H9 (cell line): ENCODE measurements around the gene JMJD7. TPM values are rescaled to one million over a fixed set of nuclear protein-coding genes. Genes with fewer than 3 reads are reported as not detected.

Experiments used
- DNase-seq: peaks from one replicate; pipeline ENCODE4 v3.0.0-alpha.2; 2017
- H2AFZ ChIP-seq: one replicate; pipeline ENCODE4 v1.6.1; 2013; ENCODE audit warnings: mild to moderate bottlenecking, low read length, control low read depth, moderate library complexity
- H2AK5ac ChIP-seq: 2 replicates; pipeline ENCODE4 v1.6.1; 2013; ENCODE audit warnings: low read length, control low read depth, mixed read lengths; ENCODE audit not compliant: insufficient read length
- H2BK120ac ChIP-seq: one replicate; pipeline ENCODE4 v1.6.1; 2013; ENCODE audit warnings: low read depth, mild to moderate bottlenecking, low read length, control low read depth, inconsistent platforms; ENCODE audit not compliant: poor library complexity, severe bottlenecking
- H2BK12ac ChIP-seq: 2 replicates; pipeline ENCODE4 v1.6.1; 2013; ENCODE audit warnings: low read length, control low read depth, mixed read lengths, low read depth; ENCODE audit not compliant: insufficient read length
- H2BK15ac ChIP-seq: 2 replicates; pipeline ENCODE4 v1.6.1; 2013; ENCODE audit warnings: low read depth, low read length, control low read depth
- H2BK20ac ChIP-seq: one replicate; pipeline ENCODE4 v1.6.1; 2013; ENCODE audit warnings: low read depth, mild to moderate bottlenecking, low read length, control low read depth, inconsistent platforms; ENCODE audit not compliant: poor library complexity, severe bottlenecking
- H2BK5ac ChIP-seq: 2 replicates; pipeline ENCODE4 v1.6.1; 2013; ENCODE audit warnings: low read length, control low read depth, mixed read lengths; ENCODE audit not compliant: insufficient read length
- H3K14ac ChIP-seq: 2 replicates; pipeline ENCODE4 v1.6.1; 2013; ENCODE audit warnings: low read length, control low read depth; ENCODE audit not compliant: insufficient read depth
- H3K18ac ChIP-seq: 2 replicates; pipeline ENCODE4 v1.6.1; 2013; ENCODE audit warnings: low read depth, mild to moderate bottlenecking, mixed read lengths, low read length, control low read depth; ENCODE audit not compliant: insufficient read length
- H3K23ac ChIP-seq: 2 replicates; pipeline ENCODE4 v1.6.1; 2013; ENCODE audit warnings: low read length, control low read depth, mixed read lengths, low read depth; ENCODE audit not compliant: insufficient read length
- H3K23me2 ChIP-seq: 2 replicates; pipeline ENCODE4 v1.6.1; 2013; ENCODE audit warnings: low read depth, mild to moderate bottlenecking, mixed read lengths, low read length, control low read depth; ENCODE audit not compliant: insufficient read length, poor library complexity, severe bottlenecking
- H3K27ac ChIP-seq: 2 replicates; pipeline ENCODE4 v1.5.1; 2013; ENCODE audit warnings: low read length, control low read depth, mixed read lengths, low read depth; ENCODE audit not compliant: insufficient read length
- H3K27me3 ChIP-seq: 2 replicates; pipeline ENCODE4 v1.6.1; 2013; ENCODE audit warnings: low read length, control low read depth, inconsistent platforms; ENCODE audit not compliant: insufficient read depth
- H3K4ac ChIP-seq: 2 replicates; pipeline ENCODE4 v1.6.1; 2013; ENCODE audit warnings: low read depth, mild to moderate bottlenecking, control low read depth, inconsistent platforms, low read length, moderate library complexity
- H3K4me1 ChIP-seq: 2 replicates; pipeline ENCODE4 v1.6.1; 2013; ENCODE audit warnings: low read length, control low read depth, inconsistent platforms; ENCODE audit not compliant: insufficient read depth
- H3K4me2 ChIP-seq: 2 replicates; pipeline ENCODE4 v1.6.1; 2013; ENCODE audit warnings: low read length, control low read depth, mixed read lengths; ENCODE audit not compliant: insufficient read length, insufficient read depth
- H3K56ac ChIP-seq: 2 replicates; pipeline ENCODE4 v1.6.1; 2013; ENCODE audit warnings: low read depth, mild to moderate bottlenecking, mixed read lengths, low read length, control low read depth; ENCODE audit not compliant: insufficient read length
- H3K79me1 ChIP-seq: 2 replicates; pipeline ENCODE4 v1.6.1; 2013; ENCODE audit warnings: low read depth, mild to moderate bottlenecking, moderate library complexity, low read length, control low read depth, inconsistent platforms; ENCODE audit not compliant: insufficient read depth, poor library complexity, severe bottlenecking
- H3K79me2 ChIP-seq: 2 replicates; pipeline ENCODE4 v1.6.1; 2013; ENCODE audit warnings: low read length, control low read depth, inconsistent platforms; ENCODE audit not compliant: insufficient read depth
- H3K9ac ChIP-seq: 2 replicates; pipeline ENCODE4 v1.6.1; 2013; ENCODE audit warnings: low read length, control low read depth, mixed read lengths; ENCODE audit not compliant: insufficient read length; ENCODE audit errors: extremely low read depth
- H3K9me3 ChIP-seq: one replicate; pipeline ENCODE4 v1.6.1; 2013; ENCODE audit warnings: low read depth, low read length, inconsistent platforms; ENCODE audit not compliant: control insufficient read depth
- H3T11ph ChIP-seq: one replicate; pipeline ENCODE4 v1.6.1; 2013; ENCODE audit warnings: mild to moderate bottlenecking, low read length, control low read depth, inconsistent platforms
- H4K20me1 ChIP-seq: one replicate; pipeline ENCODE4 v1.6.1; 2013; ENCODE audit not compliant: control insufficient read depth, insufficient read length, insufficient read depth
- H4K5ac ChIP-seq: 2 replicates; pipeline ENCODE4 v1.6.1; 2013; ENCODE audit warnings: low read depth, mild to moderate bottlenecking, mixed read lengths, low read length, control low read depth; ENCODE audit not compliant: insufficient read length
- H4K8ac ChIP-seq: replicated peaks from 2 replicates; pipeline ENCODE4 v1.6.1; 2013; ENCODE audit warnings: low read length, control low read depth, mixed read lengths, low read depth; ENCODE audit not compliant: insufficient read length
- H4K91ac ChIP-seq: 2 replicates; pipeline ENCODE4 v1.6.1; 2013; ENCODE audit warnings: low read depth, mild to moderate bottlenecking, moderate library complexity, mixed read lengths, low read length, control low read depth; ENCODE audit not compliant: insufficient read length
- H3K27ac Mint-ChIP-seq, 3 experiments: 2 replicates in 2 of 3; 3 replicates in 1 of 3; pipeline ENCODE4 v1.8.0; 2020 to 2021; ENCODE audit warnings: mixed read lengths in 3 of 3, mild to moderate bottlenecking in 1 of 3, moderate library complexity in 1 of 3
- H3K27me3 Mint-ChIP-seq: 2 replicates; pipeline ENCODE4 v1.8.0; 2021; ENCODE audit warnings: low read depth, mild to moderate bottlenecking, moderate library complexity, mixed read lengths
- H3K36me3 Mint-ChIP-seq, 3 experiments: 2 replicates in 2 of 3; 3 replicates in 1 of 3; pipeline ENCODE4 v1.8.0; 2020 to 2021; ENCODE audit warnings: low read depth in 3 of 3, mixed read lengths in 3 of 3; ENCODE audit not compliant: insufficient read depth in 1 of 3
- H3K4me1 Mint-ChIP-seq, 2 experiments: 2 replicates each; pipeline ENCODE4 v1.8.0; 2020; ENCODE audit warnings: mixed read lengths in 2 of 2
- H3K4me3 Mint-ChIP-seq, 2 experiments: 2 replicates in 1 of 2; 3 replicates in 1 of 2; pipeline ENCODE4 v1.8.0; 2020 to 2021; ENCODE audit warnings: mild to moderate bottlenecking in 2 of 2, mixed read lengths in 2 of 2, moderate library complexity in 1 of 2
- H3K9me3 Mint-ChIP-seq, 2 experiments: 2 replicates in 1 of 2; 3 replicates in 1 of 2; pipeline ENCODE4 v1.8.0; 2020; ENCODE audit warnings: mild to moderate bottlenecking in 2 of 2, mixed read lengths in 2 of 2, moderate library complexity in 1 of 2
- CTCF ChIP-seq: fragments of 200-600 bp; sonication (generic); conservative IDR thresholded peaks from 3 replicates; pipeline ENCODE4 v1.8.0; 2021; ENCODE audit warnings: antibody characterized with exemption, mild to moderate bottlenecking
- WGBS: extraction: QIAGEN DNeasy Blood & Tissue Kit; methylation state at CpG from one replicate; pipeline ENCODE4 v1.1.7; 2013; ENCODE audit warnings: missing lambda C conversion rate, low lambda C conversion rate, mixed read lengths; ENCODE audit not compliant: insufficient read length; ENCODE audit errors: extremely low coverage; 5-methylcytosine and 5-hydroxymethylcytosine counted together
- total RNA-seq: library from RNA; stranded (reverse); gene quantifications from 2 replicates; pipeline ENCODE4 v1.2.1, GENCODE V29; 2021

The JMJD7 gene
- total RNA-seq, 1 experiment from 2014 or later: 13.3 TPM

GRCh38 chr15:41849861-41850260 is 22.0 kb downstream of the JMJD7 start:
- no peak overlapping the region for H2AK5ac ChIP-seq
- H3K23me2 ChIP-seq: peaks cover 3% of the 10 kb centered on the region
- no peaks in the 10 kb centered on the region for H3K79me1 ChIP-seq
- no peak overlapping the region for H3K4me2 ChIP-seq
- H4K5ac ChIP-seq: no peak overlapping the region
- H3K27me3 Mint-ChIP-seq: peaks cover 3% of the 10 kb centered on the region
- no peak overlapping the region for H3K18ac ChIP-seq
- H3K79me2 ChIP-seq: no peaks in the 10 kb centered on the region
- peaks cover 3 to 25% (median 21%) of the 10 kb centered on the region in 3 experiments; a peak in 6 of 7 replicates for H3K36me3 Mint-ChIP-seq
- DNase-seq: no peak
- no peaks in the 10 kb centered on the region for H3K4me1 ChIP-seq
- H2BK15ac ChIP-seq: no peak overlapping the region
- no peak overlapping the region for H3K4ac ChIP-seq
- H3K4me1 Mint-ChIP-seq: 0 out of 4 replicates have a peak, but pooled peaks cover 0 to 5% of the 10 kb centered on the region in 2 experiments
- H3T11ph ChIP-seq: no peak overlapping the region
- no peak overlapping the region for H2AFZ ChIP-seq
- H3K4me3 Mint-ChIP-seq: no peak overlapping the region
- no peaks in the 10 kb centered on the region for H4K20me1 ChIP-seq
- H2BK12ac ChIP-seq: no peak overlapping the region
- WGBS: no CpG with 5 or more reads among the region's 8 CpGs
- H2BK120ac ChIP-seq: no peak overlapping the region
- no peaks in the 10 kb centered on the region for H3K27me3 ChIP-seq
- no peak overlapping the region for H3K23ac ChIP-seq
- H3K27ac ChIP-seq: no peak overlapping the region
- H3K9me3 Mint-ChIP-seq: no peaks in the 10 kb centered on the region
- no peak overlapping the region for H2BK20ac ChIP-seq
- no peak overlapping the region for H3K56ac ChIP-seq
- H3K9me3 ChIP-seq: no peaks in the 10 kb centered on the region
- H2BK5ac ChIP-seq: no peak overlapping the region
- H4K91ac ChIP-seq: no peak overlapping the region
- no peak overlapping the region for H4K8ac ChIP-seq
- no peak overlapping the region; a peak in 1 of 7 replicates for H3K27ac Mint-ChIP-seq
- no peak overlapping the region for H3K14ac ChIP-seq
- H3K9ac ChIP-seq: no peak overlapping the region
- no peak for TF ChIP-seq CTCF
